K562 (cell line): ENCODE data around the gene BCO2. TPM values are rescaled to one million over a fixed set of nuclear protein-coding genes. Genes with fewer than 3 reads are reported as not detected.

Experiments
- AFF4 ChIP-seq: sonication (generic); formaldehyde crosslinking; IDR thresholded peaks from 2 replicates; pipeline ENCODE4 v1.8.0; 2023; ENCODE audit warnings: mild to moderate bottlenecking, missing genetic modification reagents
- CGGBP1 ChIP-seq: fragments of 250-450 bp; sonication (Bioruptor Pico); IDR thresholded peaks from 2 replicates; pipeline ENCODE4 v1.9.0; 2021; ENCODE audit warnings: mild to moderate bottlenecking
- DEAF1 ChIP-seq: fragments of 450-650 bp; formaldehyde crosslinking; IDR thresholded peaks from 2 replicates; pipeline ENCODE4 v1.4.0; 2020; ENCODE audit warnings: mild to moderate bottlenecking, moderate library complexity
- NR3C1 ChIP-seq: sonication (generic); formaldehyde crosslinking; IDR thresholded peaks from 2 replicates; pipeline ENCODE4 v1.8.1; 2022; ENCODE audit warnings: missing genetic modification reagents
- SAFB ChIP-seq: fragments of 200-400 bp; formaldehyde crosslinking; IDR thresholded peaks from 2 replicates; pipeline ENCODE4 v1.6.1; 2017; ENCODE audit warnings: low read depth, low read length, borderline replicate concordance
- SP1 ChIP-seq: sonication (generic); formaldehyde crosslinking; IDR thresholded peaks from 2 replicates; pipeline ENCODE4 v1.8.1; 2022; ENCODE audit warnings: mild to moderate bottlenecking, missing genetic modification reagents
- ZNF232 ChIP-seq: sonication (generic); formaldehyde crosslinking; IDR thresholded peaks from 2 replicates; pipeline ENCODE4 v1.8.0; 2022; ENCODE audit warnings: mild to moderate bottlenecking, missing genetic modification reagents
- ZNF280A ChIP-seq: fragments of 450-650 bp; IDR thresholded peaks from 2 replicates; pipeline ENCODE4 v1.6.1; 2018; ENCODE audit warnings: mild to moderate bottlenecking, low read depth; ENCODE audit not compliant: partially characterized antibody
- ZNF407 ChIP-seq: fragments of 450-650 bp; IDR thresholded peaks from 2 replicates; pipeline ENCODE4 v1.6.1; 2016; ENCODE audit warnings: low read depth
- ZNF695 ChIP-seq: fragments of 450-650 bp; formaldehyde crosslinking; IDR thresholded peaks from 2 replicates; pipeline ENCODE4 v1.4.0; 2020; ENCODE audit warnings: mild to moderate bottlenecking, moderate library complexity
- ZNF79 ChIP-seq: fragments of 250-450 bp; sonication (Bioruptor Pico); IDR thresholded peaks from 2 replicates; pipeline ENCODE4 v1.4.0; 2020; ENCODE audit warnings: low read depth, mild to moderate bottlenecking, moderate library complexity
- polyA plus RNA-seq, 8 experiments: library from polyadenylated mRNA; depleted of rRNA in 4 of 8; stranded (reverse) in 5 of 8; unstranded in 3 of 8; fragments of >200 nt; fragmentation: Nextera tagmentation in 2 of 8; fragmentation: Illumina TruSeq in 1 of 8; extraction: Ambion mirVana in 2 of 8; extraction: Trizol in 1 of 8; gene quantifications; 2 replicates each; pipeline versions ENCODE4 v1.2.1 to v1.2.3, GENCODE V29; 2011 to 2014; ENCODE audit warnings: inconsistent platforms in 1 of 8, missing spikeins in 1 of 8
- total RNA-seq, 7 experiments: library from RNA; depleted of rRNA in 6 of 7; stranded (reverse); fragments of >200 nt in 6 of 7; fragmentation: Illumina TruSeq in 2 of 7; extraction: Trizol in 2 of 7; gene quantifications; 2 replicates each; pipeline versions ENCODE4 v1.2.1 to v1.2.3, GENCODE V29; 2011 to 2021; ENCODE audit warnings: low replicate concordance in 1 of 7

The BCO2 gene
- total and polyA plus RNA-seq, 9 of the 15 experiments (the other 6 are each of a cell fraction or from before 2014, with no cell fraction given): 0.21 to 1.0 (median 0.47) TPM; not detected in 1

- no peak for TF ChIP-seq ZNF280A
- no peak for TF ChIP-seq DEAF1 (CRISPR knock-in tag)
- TF ChIP-seq NR3C1 (CRISPR knock-in tag): no peak
- TF ChIP-seq AFF4: no peak
- TF ChIP-seq SP1 (CRISPR knock-in tag): no peak
- TF ChIP-seq ZNF695 (CRISPR knock-in tag): no peak
- TF ChIP-seq ZNF79 (CRISPR knock-in tag): no peak
- no peak for TF ChIP-seq ZNF232 (CRISPR knock-in tag)
- TF ChIP-seq SAFB: no peak
- no peak for TF ChIP-seq CGGBP1 (CRISPR knock-in tag)
- no peak for TF ChIP-seq ZNF407
Measured at GRCh38 chr11:112226062-112226830, 50.9 kb downstream of the BCO2 start, which contains the start of gene PTS (continued).
